ENCODE measurements around the gene JMJD6. TPM values are rescaled to one million over a fixed set of nuclear protein-coding genes. Genes with fewer than 3 reads are reported as not detected.
A peak's percentile ranks its signal among the peaks of the same experiment; 100 is the strongest.

The JMJD6 gene
- total and polyA plus RNA-seq, 9 of the 15 experiments (the other 6 are each of a cell fraction or from before 2014, with no cell fraction given), result 2.5 to 52.3 (median 36.3) TPM

GRCh38 chr17:76752006-76752405, 25.6 kb upstream of the JMJD6 start (continued):
- TF ChIP-seq SRF (CRISPR knock-in tag; IDR thresholded peaks at IDR 0.05) (no peak), ZNF274 (IDR thresholded peaks at IDR 0.05; ENCODE audit: borderline replicate concordance, low read depth, low read length) (no peak), SMARCA5 (IDR thresholded peaks at IDR 0.05) (no peak), ZNF512 (tag; IDR thresholded peaks at IDR 0.05) (no peak)

- H3K79me2 ChIP-seq (ENCODE audit: control insufficient read depth, insufficient read depth, low read length), result no peaks in the 10 kb centered on the region
- no peak for DNase-seq (ENCODE audit: extremely low read depth in 1 of 4, low spot score in 3 of 4)
- H3K27me3 ChIP-seq (ENCODE audit: control insufficient read depth in 2 of 2, insufficient read depth in 2 of 2, low read length in 2 of 2), result no peaks in the 10 kb centered on the region
- no TSS peak for BruUV-seq (replicated peaks)
- H3K4me2 ChIP-seq (ENCODE audit: insufficient read depth, low read length), result no peak overlapping the region
- no peak overlapping the region for H3K9ac ChIP-seq (ENCODE audit: insufficient read depth in 1 of 2, low read depth in 2 of 2, low read length in 2 of 2)
- ATAC-seq, result no peak
- FAIRE-seq, result no peak
- WGBS (ENCODE audit: insufficient coverage, low coverage, missing lambda C conversion rate), result 83% methylated on average over 3 of the region's 3 CpGs
- CTCF ChIA-PET (ENCODE audit: low intra/inter-chr PET ratio), result no interaction called here
- in situ Hi-C loops (cut with MboI), result no loop called here
- POLR2A ChIA-PET, result no interaction called here
- peaks cover 27% of the 10 kb centered on the region for H3K36me3 ChIP-seq (ENCODE audit: control insufficient read depth, insufficient read depth, low read length)
- H3K4me3 ChIP-seq, result no peak overlapping the region
- H2AFZ ChIP-seq (ENCODE audit: low read depth, low read length), result no peak overlapping the region
- H3K4me1 ChIP-seq (replicated peaks in 1 of 2; ENCODE audit: control insufficient read depth in 2 of 2, insufficient read depth in 2 of 2, low read length in 2 of 2), result no peaks in the 10 kb centered on the region; a peak in 2 of 5 replicates
- intact Hi-C loops (cut with micrococcal nuclease), result no loop called here
- H3K27ac ChIP-seq (ENCODE audit: extremely low read depth, low read depth, low read length), result no peak overlapping the region
- H3K9me3 ChIP-seq (replicated peaks; ENCODE audit: control insufficient read depth, insufficient read depth, low read depth, low read length), result no peaks in the 10 kb centered on the region
- H4K20me1 ChIP-seq (replicated peaks; ENCODE audit: control insufficient read depth, insufficient read depth, low read length), result no peaks in the 10 kb centered on the region
- TF ChIP-seq NR4A1 (CRISPR knock-in tag; IDR thresholded peaks at IDR 0.05), result no peak
- no peak for TF ChIP-seq NR4A1 (tag; IDR thresholded peaks at IDR 0.05)
- peak; percentile 73 for TF ChIP-seq ZNF316 (IDR thresholded peaks at IDR 0.05)
- peak; percentile 26; the same call in 1 of the 2 replicates for TF ChIP-seq C11orf30 (IDR thresholded peaks at IDR 0.05; ENCODE audit: low read depth)
- H3K9me1 ChIP-seq (ENCODE audit: control insufficient read depth, insufficient read depth, low read length), result no peaks in the 10 kb centered on the region
These were observed 25.1 kb upstream of the JMJD6 start for GRCh38 chr17:76751416-76751993.
